Medulla oblongata (tissue), 1 donor: ENCODE measurements around the gene HTT.

ENCODE experiments used
- DNase-seq: peaks from one replicate; pipeline ENCODE4 v3.0.0-alpha.2; 2015; ENCODE audit errors: extremely low spot score

Gene HTT

DNA sequence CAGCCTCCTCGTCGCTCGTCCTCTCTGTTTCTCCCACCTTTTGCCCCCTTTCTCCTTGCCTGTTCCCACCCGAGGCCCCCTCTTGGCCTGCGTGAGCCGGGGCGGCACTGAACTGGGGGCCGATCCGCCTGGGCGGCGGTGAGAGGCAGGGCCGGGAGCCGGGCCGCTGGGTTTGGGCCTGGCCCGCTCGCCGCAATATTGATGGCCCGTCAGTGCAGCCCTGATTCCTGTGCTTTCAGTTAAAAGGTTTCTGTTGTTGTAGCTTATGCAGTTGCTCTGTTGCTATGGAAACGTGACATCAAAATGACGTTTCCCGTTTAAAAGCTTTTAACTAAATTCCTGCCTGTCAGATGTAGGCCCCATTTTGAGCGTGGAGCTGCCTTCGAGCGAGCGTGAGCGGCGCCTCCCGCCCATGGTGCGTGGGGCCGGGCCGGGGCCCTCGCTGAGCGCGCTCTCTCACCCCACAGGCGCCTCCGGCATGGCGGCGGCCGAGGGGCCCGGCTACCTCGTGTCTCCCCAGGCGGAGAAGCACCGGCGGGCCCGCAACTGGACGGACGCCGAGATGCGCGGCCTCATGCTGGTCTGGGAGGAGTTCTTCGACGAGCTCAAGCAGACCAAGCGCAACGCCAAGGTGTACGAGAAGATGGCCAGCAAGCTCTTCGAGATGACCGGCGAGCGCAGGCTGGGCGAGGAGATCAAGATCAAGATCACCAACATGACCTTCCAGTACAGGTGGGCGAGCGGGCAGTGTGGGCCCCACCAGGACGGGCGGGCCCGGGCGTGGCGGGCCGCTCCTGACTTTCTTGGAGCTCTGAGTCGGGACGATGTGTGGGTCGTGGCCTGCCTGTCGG lies 174.6 kb downstream of the HTT start, which contains the start of gene MSANTD1:
Gene MSANTD1, plus strand, starts transcription at position 349 of the 851 bp plus-strand sequence. Its CDS starts 64 bp downstream, at position 413.
- no peak for DNase-seq

DNA sequence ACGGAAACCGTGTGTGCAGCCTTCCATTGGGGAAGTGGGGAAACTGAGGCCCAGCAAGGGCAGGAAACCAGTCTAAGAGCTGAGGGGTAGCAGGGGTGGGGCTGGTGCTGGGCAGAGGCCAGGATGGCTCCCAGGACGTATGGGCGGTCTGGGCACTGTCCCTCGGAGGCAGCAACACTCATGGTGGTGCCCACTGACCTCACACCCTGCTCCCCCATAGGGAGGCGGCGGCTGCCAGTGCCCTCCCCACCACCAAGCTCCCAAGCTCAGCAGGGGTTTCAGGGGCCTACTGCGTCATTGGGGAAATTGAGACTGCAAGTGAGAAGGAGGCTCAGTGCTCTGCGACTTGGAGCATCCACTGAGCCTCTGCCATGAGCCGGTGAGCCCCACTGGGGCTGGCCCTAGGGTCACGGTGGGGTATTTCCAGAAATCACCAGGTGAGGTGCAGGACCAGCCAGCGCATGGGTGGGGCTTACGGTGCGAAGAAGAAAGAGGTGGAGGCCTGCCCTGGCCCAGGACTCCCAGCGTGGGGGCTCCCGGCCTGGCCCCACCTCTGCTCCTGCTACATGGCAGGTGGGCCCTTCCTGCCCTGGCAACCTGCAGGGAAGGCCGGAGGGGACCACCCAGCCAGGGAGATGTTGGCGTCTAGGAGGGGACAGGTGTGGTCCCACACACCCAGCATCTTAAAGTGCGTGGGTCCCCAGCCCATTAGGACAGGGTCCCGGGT lies 175.4 kb downstream of the HTT start:
- DNase-seq: no peak

DNA sequence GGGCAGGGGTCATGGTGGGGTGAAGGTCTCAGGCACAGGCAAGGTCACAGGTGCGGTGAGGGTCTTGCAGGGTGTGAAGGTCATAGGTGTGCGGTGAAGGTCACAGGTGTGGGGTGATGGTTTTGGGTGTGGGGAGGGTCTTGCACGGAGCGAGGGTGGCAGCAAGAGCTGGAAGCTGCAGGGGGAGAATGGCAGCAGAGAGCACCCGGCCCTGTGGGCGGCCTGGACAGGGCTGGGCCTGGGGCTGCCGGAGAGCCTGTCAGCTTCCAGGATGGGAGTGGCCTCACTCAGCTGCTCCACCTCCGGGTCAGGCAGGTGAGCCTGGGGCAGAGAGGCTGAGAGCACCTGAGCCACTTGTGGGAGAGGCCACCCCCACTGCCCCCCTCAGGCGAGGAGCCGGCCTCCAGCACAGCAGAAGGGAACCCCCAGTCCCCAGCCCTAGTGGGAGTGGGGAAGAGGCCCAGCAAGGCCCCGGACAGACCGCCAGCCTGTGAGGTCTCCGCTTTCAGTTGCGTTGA lies 176.0 kb downstream of the HTT start:
- no peak for DNase-seq

DNA sequence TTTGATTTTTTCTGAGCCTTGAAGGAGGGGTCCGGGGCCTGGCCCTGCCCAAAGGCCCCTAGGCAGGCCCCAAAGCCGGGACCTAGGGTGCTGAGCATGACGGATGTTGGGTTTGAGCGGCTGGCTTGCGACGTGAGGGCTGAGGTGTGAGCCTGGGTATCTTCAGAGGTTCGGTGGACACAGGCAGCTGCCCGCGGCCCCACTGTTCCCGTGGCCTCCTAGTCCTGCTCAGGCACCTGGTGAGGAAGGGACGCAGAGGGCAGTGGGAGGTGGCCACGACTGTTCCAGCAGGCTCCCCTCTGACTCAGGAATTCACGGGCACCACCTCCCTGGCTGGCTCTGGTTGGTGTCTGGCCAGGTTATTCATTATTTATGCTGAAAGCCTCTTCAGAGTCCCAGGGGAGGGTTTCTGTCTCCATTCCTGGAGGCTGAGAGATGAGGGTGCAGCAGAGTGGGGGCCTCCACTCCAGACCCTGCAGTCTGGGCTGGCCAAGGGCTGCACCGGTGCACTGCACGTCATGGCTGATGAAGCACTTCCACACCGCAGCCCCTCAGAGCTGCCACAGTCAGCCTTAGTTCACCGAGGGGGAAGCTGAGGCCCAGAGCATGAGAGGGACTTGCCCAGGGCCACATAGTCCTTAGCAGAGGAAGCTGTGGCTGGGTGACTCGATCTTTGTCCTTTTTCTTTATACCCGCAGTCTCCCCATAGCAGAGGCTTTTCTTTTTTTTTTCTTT lies 176.6 kb downstream of the HTT start:
- no peak for DNase-seq

DNA sequence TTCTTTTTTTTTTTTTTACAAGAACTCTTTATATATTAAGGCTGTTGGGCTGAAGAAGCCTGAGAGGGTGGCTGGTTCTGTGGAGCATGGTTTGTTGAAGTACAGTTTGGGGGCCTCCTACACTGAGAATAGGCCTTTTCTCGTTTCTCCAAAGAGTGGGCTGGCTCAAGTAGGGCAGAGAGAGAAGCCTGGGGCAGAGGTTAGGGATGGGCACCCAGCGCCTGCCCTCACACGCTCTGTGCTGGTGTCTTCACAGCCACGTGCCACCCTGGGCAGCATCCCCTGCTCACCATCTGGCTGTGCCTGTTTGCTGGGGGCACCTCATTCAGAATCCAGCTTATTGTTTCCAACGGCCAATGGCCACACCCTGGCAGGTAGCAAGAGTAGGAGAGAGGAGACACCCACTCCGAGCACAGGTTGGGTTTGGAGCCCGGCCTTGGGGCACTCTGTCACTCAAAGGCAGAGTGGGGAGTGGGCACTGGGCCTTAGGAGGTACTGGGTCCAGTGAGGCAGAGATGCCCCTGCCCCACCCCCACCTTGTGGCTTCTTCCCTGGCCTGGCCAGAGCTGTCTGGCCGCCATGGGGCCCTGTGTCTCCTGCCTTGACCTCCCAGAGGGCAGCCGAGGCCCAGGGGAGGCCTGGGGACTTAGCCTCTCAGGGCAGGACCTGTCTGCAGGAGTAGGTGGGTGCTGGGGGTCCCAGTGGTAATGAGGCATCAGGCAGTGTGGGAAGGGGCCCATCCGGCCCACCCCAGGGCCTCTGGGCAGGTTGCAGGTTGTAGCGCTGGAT lies 177.4 kb downstream of the HTT start:
- DNase-seq: no peak

DNA sequence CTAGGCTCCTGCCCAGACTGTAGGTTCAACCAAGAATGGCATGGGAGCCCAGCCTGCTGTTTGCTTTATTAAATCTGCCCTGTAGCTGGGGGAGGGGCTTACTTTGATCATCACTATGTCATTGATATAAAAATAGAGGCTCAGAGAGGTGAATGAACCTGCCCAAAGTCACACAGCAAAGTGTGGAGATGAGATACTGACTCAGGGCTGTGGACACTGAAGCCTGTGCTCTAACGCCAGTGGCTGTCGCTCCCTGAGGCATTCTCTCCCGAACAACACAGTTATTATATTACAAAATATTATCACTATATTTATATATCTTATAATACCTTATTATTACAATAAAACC lies 178.0 kb downstream of the HTT start:
- no peak for DNase-seq

DNA sequence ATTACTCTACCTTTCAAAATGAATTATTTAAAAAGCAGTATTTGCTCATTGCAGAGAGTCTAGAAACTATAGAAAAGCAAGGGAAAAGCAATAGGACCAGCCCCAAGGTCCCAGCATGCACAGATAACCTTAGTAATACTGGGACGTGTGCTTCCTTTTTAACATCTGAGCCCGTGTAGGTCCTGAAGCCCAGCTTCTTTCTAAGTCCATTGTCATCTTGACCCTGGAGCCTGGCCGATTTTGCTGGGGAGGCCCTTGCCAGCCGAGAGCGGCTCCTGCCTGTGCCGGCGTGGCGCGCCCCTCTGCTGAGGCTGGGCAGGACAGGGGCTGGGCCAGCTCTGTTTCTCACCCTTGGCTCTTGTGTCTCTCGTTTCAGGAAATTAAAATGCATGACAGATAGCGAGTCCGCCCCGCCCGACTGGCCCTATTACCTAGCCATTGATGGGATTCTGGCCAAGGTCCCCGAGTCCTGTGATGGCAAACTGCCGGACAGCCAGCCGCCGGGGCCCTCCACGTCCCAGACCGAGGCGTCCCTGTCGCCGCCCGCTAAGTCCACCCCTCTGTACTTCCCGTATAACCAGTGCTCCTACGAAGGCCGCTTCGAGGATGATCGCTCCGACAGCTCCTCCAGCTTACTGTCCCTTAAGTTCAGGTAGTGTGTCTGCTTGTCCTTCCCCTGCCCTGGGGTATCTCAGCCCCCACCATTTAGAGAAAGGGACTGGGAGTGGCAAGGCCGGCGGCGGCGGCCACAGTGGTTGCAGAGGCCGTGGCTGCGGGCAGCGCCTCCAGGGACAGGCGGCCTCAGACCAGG lies 178.6 kb downstream of the HTT start:
- DNase-seq: no peak

DNA sequence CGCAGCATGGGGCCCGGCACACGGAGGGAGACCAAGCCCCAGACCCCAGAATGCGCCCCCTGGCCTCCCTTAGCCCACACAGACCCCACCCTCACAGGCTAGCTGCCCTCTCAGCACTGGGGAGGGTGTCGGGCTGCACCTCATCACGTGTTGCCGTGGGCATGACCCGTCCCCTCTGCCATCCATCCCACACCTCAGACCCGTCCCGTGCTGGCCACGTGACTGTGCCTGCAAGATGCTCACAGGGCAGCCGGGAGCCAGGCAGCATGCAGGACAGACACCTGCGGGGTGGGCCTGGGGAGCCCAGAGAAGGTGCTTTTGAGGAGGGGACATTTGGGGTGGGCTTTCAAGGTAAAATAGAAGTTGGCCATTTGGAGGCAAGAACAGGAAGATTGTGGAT lies 179.3 kb downstream of the HTT start:
- no peak for DNase-seq

DNA sequence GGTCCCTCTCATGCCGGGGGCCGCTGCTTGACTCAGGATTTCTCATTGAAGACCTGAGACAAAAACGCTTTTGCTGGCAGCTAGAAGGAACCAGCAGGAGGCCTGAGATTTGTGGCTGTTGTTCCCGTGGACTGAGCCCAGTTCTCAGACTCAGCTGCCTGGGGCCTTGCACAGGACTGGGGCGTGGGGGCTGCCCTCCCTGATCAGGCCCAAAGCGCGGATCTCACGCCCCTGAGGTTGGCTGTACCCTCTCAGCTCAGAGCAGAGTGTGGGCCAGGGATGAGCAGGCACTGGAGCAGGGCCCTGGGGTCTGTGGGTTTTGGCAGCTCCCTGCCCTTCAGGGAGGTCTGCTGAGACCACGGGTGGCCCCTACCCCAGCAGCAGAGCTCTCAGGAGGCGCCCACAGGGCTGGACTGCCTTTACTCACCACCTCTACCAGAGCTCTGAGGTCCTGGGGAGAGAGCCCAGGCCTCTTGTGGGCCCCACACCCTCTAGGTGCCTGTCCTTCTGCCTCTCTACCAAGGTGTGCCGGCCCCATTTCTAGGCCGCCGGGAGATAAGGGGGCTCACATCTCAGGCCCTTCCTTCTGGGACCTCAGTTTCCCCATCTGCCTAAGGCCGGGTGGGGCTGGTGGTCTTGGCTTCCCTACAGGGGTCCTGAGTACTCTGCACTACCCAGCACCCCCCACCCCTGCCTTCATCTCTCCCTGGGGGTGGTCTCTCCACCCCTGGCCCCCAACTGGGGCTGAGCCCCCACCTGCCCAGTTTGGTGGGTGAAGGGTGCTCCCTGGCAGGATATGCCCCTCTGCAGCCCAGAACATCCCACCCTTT lies 180.0 kb downstream of the HTT start:
- DNase-seq: no peak

DNA sequence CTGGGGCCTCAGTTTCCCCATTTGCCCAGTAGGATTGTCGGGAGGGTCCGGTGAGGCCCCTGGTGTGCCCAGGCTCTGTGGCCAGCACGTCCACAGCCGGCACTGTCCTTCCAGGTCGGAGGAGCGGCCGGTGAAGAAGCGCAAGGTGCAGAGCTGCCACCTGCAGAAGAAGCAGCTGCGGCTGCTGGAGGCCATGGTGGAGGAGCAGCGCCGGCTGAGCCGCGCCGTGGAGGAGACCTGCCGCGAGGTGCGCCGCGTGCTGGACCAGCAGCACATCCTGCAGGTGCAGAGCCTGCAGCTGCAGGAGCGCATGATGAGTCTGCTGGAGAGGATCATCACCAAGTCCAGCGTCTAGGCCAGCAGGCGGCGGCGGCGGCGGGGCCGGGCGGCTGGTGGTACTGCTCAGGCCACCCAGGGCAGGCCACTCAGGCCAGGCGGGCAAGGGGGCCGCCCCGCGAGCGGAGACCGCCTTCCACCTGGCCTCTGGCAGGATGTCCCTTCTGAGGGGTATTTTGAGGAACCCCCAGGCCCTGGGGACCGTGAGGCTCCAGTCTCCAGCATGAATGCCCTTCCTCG lies 181.2 kb downstream of the HTT start:
- DNase-seq: no peak

DNA sequence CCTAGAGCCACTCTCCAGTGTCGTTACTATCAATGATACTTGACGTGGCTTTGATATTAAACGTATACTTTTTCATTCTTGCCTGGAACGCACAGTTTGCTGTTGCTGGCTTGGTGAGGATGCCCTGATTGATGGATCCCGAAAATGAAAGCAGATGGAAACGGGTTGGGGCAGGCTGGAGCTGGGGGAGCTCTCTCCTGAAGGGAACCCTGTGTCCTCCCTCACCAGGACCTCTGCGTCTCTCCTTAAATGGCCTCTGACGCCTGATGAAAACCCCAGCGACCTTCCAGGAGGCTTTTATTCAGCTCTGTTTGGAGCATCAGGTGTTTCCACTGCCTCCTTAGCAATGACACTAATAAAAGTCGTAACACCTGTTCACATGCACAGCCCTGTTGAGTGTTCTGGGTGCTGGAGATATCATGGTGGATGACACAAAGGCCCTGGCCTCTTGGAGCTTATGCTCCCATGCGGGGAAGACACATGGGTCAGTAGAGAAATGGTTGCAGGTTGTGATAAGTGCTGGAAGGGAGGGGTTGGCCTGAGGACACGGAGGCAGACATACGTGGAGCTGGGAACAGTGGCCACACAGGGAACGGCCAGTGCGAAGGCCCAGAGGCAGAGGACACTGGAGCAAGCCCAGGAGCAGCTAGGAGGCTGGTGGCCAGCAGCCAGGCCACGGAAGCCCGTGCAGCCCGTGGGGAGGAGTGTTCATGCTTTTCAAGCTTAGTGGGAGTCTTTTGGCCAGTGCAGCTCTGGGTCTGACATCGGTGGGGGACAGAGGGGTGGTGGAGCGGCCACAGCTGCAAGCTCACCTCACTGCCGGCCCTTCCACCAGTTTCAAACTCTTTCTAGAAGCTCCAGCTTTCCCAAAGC lies 182.0 kb downstream of the HTT start:
- no peak for DNase-seq

DNA sequence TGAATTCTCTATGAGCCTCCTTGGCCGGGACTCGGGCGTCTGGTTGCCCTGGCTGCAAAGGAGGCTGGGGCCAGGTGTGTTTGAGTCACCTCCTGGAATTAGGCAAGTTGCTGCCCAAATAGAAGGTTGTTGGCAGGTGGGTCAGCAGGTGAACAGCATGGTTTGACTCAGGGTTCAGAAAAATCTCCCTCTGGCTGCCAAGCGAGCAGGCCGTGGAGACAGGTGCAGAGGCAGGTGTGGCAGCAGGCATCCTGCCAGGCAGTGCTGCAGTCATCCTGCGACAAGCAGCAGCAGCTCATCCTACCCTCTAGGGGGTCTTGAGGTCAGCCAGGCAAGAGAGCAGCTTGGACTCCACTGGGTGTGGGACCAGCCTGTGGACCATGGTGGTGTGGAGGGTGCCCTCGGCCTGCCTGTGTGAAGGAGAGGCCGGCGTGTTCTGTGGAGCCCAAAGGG lies 182.6 kb downstream of the HTT start:
- no peak for DNase-seq

DNA sequence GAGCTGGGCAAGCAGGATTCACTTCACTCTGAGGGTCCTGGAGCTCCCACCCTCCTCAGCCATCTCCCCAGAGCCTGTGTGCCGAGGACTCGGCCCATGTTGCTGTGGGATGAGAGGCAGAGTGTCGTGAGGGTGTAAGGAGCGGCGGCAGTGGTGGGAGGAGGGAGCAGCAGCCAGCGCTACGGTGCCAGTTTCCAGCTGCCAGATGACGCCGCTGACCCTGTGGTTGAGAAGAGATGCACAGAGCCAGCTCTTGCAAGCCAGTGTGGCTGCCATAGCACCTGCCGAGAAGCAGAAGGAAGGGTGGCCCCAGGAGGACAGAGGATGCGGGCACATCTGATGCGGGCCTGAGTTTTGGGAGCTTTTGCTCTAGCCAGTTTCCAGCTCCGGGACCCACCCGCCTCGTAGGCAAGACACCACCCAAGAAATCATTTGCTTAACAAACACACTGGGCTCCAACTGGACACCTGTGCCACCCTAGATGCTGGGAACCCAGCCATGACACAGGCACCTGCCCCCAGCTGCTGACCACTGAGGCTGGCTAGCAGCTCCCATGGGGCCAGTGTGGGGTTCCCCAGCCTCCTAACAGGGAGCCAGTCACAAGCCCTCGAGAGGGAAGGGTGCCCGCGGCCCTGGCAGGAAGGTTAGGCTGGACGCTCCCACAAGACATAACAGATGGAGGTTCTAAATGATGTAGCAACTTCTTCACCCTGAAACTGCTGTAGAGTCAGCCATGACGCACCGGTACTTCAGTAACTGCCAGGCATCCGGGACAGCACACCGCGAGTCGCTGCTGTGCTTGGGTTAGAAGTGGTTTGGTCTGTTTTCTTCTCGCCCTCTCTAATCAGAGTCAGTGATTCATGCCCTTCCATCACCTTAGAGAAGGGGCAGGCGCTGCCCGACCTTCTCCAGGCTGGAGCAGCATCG lies 183.3 kb downstream of the HTT start:
- no peak for DNase-seq

DNA sequence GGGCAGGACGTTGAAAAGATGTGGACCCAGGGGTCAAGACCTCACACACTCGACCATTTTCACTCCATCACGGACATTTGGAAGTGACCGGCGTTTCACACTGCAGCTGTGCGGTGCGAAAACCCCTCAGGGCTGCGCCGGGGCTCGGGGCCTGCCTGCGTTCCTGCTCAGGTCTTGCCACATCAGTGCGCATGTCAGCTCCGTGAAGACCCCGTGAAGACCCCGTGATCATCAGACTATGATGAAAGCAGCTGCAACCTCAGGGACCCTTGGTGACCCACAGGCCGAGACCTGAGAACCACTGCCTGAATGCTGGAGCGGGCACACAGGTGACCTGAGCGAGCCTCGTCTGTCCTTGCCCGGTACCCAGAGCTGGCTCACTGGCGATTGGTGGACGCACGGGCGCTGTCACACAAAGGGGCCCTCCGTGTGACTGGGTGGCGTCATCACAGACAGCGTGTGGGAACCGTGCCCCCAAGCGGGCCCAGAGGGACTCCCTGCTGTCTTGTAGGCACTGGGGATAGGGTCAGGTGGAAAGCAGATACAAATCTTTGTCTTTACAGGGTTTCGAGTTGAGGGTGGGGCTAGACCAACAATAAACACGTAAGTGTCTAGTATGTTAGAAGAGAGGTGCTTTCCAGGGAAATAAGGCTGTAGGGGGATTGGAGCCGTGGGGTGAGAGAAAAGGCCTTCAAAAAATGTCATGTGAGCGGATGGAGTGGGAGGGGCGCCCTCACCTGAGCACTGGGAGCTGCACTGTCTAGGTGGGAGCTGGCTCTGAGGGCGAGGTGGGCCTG lies 187.1 kb downstream of the HTT start:
- DNase-seq: no peak

DNA sequence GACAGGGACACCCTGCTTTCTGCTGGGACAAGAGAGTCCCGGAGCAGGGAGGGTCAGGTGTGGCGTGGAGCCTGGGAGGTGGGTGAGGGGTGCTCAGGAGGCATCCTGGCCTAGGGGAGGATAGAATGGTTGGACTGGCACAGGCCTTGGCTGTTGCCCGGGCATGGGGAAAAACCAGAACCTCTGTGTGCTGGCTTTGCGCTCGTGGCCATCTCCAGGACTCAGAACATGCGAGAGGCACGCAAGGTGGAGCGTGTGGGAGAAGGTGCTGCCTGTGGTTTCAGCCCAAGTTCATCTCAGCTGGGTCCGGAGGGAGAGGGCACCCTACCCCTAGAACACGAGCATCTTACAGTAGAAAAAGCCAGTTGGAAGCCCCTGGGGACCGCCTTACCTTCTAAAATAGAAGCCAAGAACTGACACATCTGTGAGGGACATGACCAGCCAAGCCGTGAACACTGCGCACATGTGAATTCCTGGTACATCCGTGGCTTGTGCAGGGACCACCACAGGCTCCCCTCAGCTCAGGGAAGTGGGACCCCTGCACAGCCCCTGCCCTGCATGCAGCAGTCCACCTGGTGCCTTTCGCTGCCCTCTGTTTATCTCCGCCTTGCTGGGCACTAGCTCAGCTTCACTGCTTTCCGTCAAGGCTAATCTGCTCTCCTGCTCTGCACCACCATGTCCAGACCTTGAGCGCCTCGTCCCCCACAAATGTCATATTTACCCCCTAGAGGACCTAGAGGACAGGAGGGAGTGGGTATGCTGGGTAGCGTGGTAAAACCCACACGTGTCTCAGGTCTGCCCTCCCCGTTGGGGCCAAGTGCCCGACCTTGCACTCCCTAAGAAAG lies 187.9 kb downstream of the HTT start:
- DNase-seq: no peak
